ENCODE data around the gene GPC6.

GRCh38 chr13:94408314-94409036 is 1181.9 kb downstream of the GPC6 start:
- TF ChIP-seq, protein P1, sequence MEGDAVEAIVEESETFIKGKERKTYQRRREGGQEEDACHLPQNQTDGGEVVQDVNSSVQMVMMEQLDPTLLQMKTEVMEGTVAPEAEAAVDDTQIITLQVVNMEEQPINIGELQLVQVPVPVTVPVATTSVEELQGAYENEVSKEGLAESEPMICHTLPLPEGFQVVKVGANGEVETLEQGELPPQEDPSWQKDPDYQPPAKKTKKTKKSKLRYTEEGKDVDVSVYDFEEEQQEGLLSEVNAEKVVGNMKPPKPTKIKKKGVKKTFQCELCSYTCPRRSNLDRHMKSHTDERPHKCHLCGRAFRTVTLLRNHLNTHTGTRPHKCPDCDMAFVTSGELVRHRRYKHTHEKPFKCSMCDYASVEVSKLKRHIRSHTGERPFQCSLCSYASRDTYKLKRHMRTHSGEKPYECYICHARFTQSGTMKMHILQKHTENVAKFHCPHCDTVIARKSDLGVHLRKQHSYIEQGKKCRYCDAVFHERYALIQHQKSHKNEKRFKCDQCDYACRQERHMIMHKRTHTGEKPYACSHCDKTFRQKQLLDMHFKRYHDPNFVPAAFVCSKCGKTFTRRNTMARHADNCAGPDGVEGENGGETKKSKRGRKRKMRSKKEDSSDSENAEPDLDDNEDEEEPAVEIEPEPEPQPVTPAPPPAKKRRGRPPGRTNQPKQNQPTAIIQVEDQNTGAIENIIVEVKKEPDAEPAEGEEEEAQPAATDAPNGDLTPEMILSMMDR (IDR thresholded peaks at IDR 0.05; ENCODE audit: low read length): no peak
- TF ChIP-seq EZH2 (optimal IDR thresholded peaks at IDR 0.05; ENCODE audit: low read depth, low read length): no peak
